K562 (cell line): ENCODE measurements around the gene TMEM86B. TPM values are rescaled to one million over a fixed set of nuclear protein-coding genes. Genes with fewer than 3 reads are reported as not detected.
A peak's percentile ranks its signal among the peaks of the same experiment; 100 is the strongest.

Experiments
- E2F5 ChIP-seq: sonication (generic); formaldehyde crosslinking; IDR thresholded peaks from 2 replicates; pipeline ENCODE4 v1.8.0; 2022; ENCODE audit warnings: mild to moderate bottlenecking, missing genetic modification reagents
- EGR1 ChIP-seq: fragments of 450-650 bp; conservative IDR thresholded peaks from 2 replicates; pipeline ENCODE4 v1.6.1; 2017; ENCODE audit warnings: mild to moderate bottlenecking
- HCFC1 ChIP-seq: IDR thresholded peaks from 2 replicates; pipeline ENCODE4 v1.6.1; 2012; ENCODE audit warnings: low read depth, low read length, improper control_type of control experiment
- TCF3 ChIP-seq: sonication (generic); formaldehyde crosslinking; IDR thresholded peaks from 2 replicates; pipeline ENCODE4 v1.4.0; 2020; ENCODE audit warnings: mild to moderate bottlenecking, missing genetic modification reagents
- ZNF668 ChIP-seq: fragments of 250-450 bp; sonication (Bioruptor Pico); IDR thresholded peaks from 2 replicates; pipeline ENCODE4 v1.8.0; 2022; ENCODE audit warnings: mild to moderate bottlenecking, inconsistent platforms
- microRNA-seq: library from miRNA; unstranded; fragments of <30 nt; microRNA quantifications from one replicate; pipeline ENCODE4, GENCODE V29; 2018; ENCODE audit warnings: borderline microRNAs expressed
- polyA plus RNA-seq, 8 experiments: library from polyadenylated mRNA; depleted of rRNA in 4 of 8; stranded (reverse) in 5 of 8; unstranded in 3 of 8; fragments of >200 nt; fragmentation: Nextera tagmentation in 2 of 8; fragmentation: Illumina TruSeq in 1 of 8; extraction: Ambion mirVana in 2 of 8; extraction: Trizol in 1 of 8; gene quantifications; 2 replicates each; pipeline versions ENCODE4 v1.2.1 to v1.2.3, GENCODE V29; 2011 to 2014; ENCODE audit warnings: inconsistent platforms in 1 of 8, missing spikeins in 1 of 8
- small RNA-seq: library from RNA; depleted of rRNA; stranded (forward); fragments of <200 nt; gene quantifications from one replicate; pipeline ENCODE3, GENCODE V24; 2014
- total RNA-seq, 7 experiments: library from RNA; depleted of rRNA in 6 of 7; stranded (reverse); fragments of >200 nt in 6 of 7; fragmentation: Illumina TruSeq in 2 of 7; extraction: Trizol in 2 of 7; gene quantifications; 2 replicates each; pipeline versions ENCODE4 v1.2.1 to v1.2.3, GENCODE V29; 2011 to 2021; ENCODE audit warnings: low replicate concordance in 1 of 7

TMEM86B gene
- total and polyA plus RNA-seq, 9 of the 15 experiments (the other 6 are each of a cell fraction or from before 2014, with no cell fraction given), result 0.28 to 7.9 (median 2.1) TPM

GRCh38 chr19:55178781-55179599 lies 49.6 kb downstream of the TMEM86B start (continued):
- TF ChIP-seq TCF3 (CRISPR knock-in tag) (no peak), EGR1 (peak; percentile 62), HCFC1 (peak; percentile 97), E2F5 (CRISPR knock-in tag) (no peak), ZNF668 (CRISPR knock-in tag) (0 out of 2 replicates have a peak, but pooled peaks have one; percentile 29)

Small RNA genes lying within 50 kb of the gene (microRNA-seq; reads per million reads assigned to microRNA genes)
- gene MIR6802 (0.46 reads per million), gene MIR6803 (0.64 reads per million), gene MIR6804 (0.27 reads per million)

Small RNA genes lying within 50 kb of the gene (small RNA-seq; reads per million reads assigned to genes)
- gene MIR6802, result not detected
- gene MIR6803, result not detected
- not detected for gene MIR6804

Other genes with a start within 250 kb of the TMEM86B start
Only the 7 nearest of the 25 such genes appear.
- 107 and 125 TPM in 2 replicates for gene TNNI3, start 71.0 kb downstream of the TMEM86B start, total RNA-seq (2014; rRNA removed)
- 22.0 and 26.5 TPM in 2 replicates for gene TNNI3, start 71.0 kb downstream of the TMEM86B start, total RNA-seq (2014; rRNA removed; fragmentation: Illumina TruSeq; extraction: Trizol)
- gene TNNI3, start 71.0 kb downstream of the TMEM86B start, total RNA-seq (2015; rRNA removed; fragmentation: Illumina TruSeq; extraction: Trizol), result 74.2 and 76.5 TPM in 2 replicates
- gene TNNI3, start 71.0 kb downstream of the TMEM86B start, total RNA-seq (2021), result 53.7 and 63.3 TPM in 2 replicates
- 28.1 and 33.8 TPM in 2 replicates for gene TNNI3, start 71.0 kb downstream of the TMEM86B start, polyA plus RNA-seq (2011; rRNA removed)
- gene TNNI3, start 71.0 kb downstream of the TMEM86B start, polyA plus RNA-seq (2014; fragmentation: Illumina TruSeq; extraction: Trizol), result 42.0 and 55.7 TPM in 2 replicates
- 10 to 100 TPM in 1 of 2 experiments, 1 to 10 TPM in 1; 4.7 to 17.2 TPM for gene TNNI3, start 71.0 kb downstream of the TMEM86B start, polyA plus RNA-seq (2014; fragmentation: Nextera tagmentation; extraction: Ambion mirVana)
- gene TNNI3, start 71.0 kb downstream of the TMEM86B start, polyA plus RNA-seq (2014; rRNA removed), result 143 and 158 TPM in 2 replicates
- 49.8 and 66.8 TPM in 2 replicates for gene DNAAF3, start 62.1 kb downstream of the TMEM86B start, total RNA-seq (2014; rRNA removed)
- gene DNAAF3, start 62.1 kb downstream of the TMEM86B start, total RNA-seq (2014; rRNA removed; fragmentation: Illumina TruSeq; extraction: Trizol), result 19.7 and 21.6 TPM in 2 replicates
- 27.6 and 28.5 TPM in 2 replicates for gene DNAAF3, start 62.1 kb downstream of the TMEM86B start, total RNA-seq (2015; rRNA removed; fragmentation: Illumina TruSeq; extraction: Trizol)
- 43.0 and 44.3 TPM in 2 replicates for gene DNAAF3, start 62.1 kb downstream of the TMEM86B start, total RNA-seq (2021)
- 29.3 and 46.8 TPM in 2 replicates for gene DNAAF3, start 62.1 kb downstream of the TMEM86B start, polyA plus RNA-seq (2011; rRNA removed)
- gene DNAAF3, start 62.1 kb downstream of the TMEM86B start, polyA plus RNA-seq (2014; fragmentation: Illumina TruSeq; extraction: Trizol), result 61.5 and 67.6 TPM in 2 replicates
- 10 to 100 TPM; 29.7 to 54.4 TPM for gene DNAAF3, start 62.1 kb downstream of the TMEM86B start, polyA plus RNA-seq (2014; fragmentation: Nextera tagmentation; extraction: Ambion mirVana)
- gene DNAAF3, start 62.1 kb downstream of the TMEM86B start, polyA plus RNA-seq (2014; rRNA removed), result 50.2 and 65.0 TPM in 2 replicates
- gene SYT5, start 48.5 kb downstream of the TMEM86B start, total RNA-seq (2014; rRNA removed), result 9.9 and 15.7 TPM in 2 replicates
- 8.8 and 9.8 TPM in 2 replicates for gene SYT5, start 48.5 kb downstream of the TMEM86B start, total RNA-seq (2014; rRNA removed; fragmentation: Illumina TruSeq; extraction: Trizol)
- gene SYT5, start 48.5 kb downstream of the TMEM86B start, total RNA-seq (2015; rRNA removed; fragmentation: Illumina TruSeq; extraction: Trizol), result 6.6 and 7.2 TPM in 2 replicates
- gene SYT5, start 48.5 kb downstream of the TMEM86B start, total RNA-seq (2021), result 19.9 and 20.9 TPM in 2 replicates
- gene SYT5, start 48.5 kb downstream of the TMEM86B start, polyA plus RNA-seq (2011; rRNA removed), result 3.9 and 5.0 TPM in 2 replicates
- gene SYT5, start 48.5 kb downstream of the TMEM86B start, polyA plus RNA-seq (2014; fragmentation: Illumina TruSeq; extraction: Trizol), result 18.0 and 19.4 TPM in 2 replicates
- 1 to 10 TPM; 1.3 to 2.1 TPM for gene SYT5, start 48.5 kb downstream of the TMEM86B start, polyA plus RNA-seq (2014; fragmentation: Nextera tagmentation; extraction: Ambion mirVana)
- 14.2 and 15.2 TPM in 2 replicates for gene SYT5, start 48.5 kb downstream of the TMEM86B start, polyA plus RNA-seq (2014; rRNA removed)
- gene PTPRH, start 19.3 kb downstream of the TMEM86B start, total RNA-seq (2014; rRNA removed), result 24.0 and 36.5 TPM in 2 replicates
- gene PTPRH, start 19.3 kb downstream of the TMEM86B start, total RNA-seq (2014; rRNA removed; fragmentation: Illumina TruSeq; extraction: Trizol), result 14.7 and 17.6 TPM in 2 replicates
- 18.6 and 19.0 TPM in 2 replicates for gene PTPRH, start 19.3 kb downstream of the TMEM86B start, total RNA-seq (2015; rRNA removed; fragmentation: Illumina TruSeq; extraction: Trizol)
- gene PTPRH, start 19.3 kb downstream of the TMEM86B start, total RNA-seq (2021), result 25.5 and 26.4 TPM in 2 replicates
- gene PTPRH, start 19.3 kb downstream of the TMEM86B start, polyA plus RNA-seq (2011; rRNA removed), result 33.6 and 34.3 TPM in 2 replicates
- 31.2 and 33.2 TPM in 2 replicates for gene PTPRH, start 19.3 kb downstream of the TMEM86B start, polyA plus RNA-seq (2014; fragmentation: Illumina TruSeq; extraction: Trizol)
- 1 to 10 TPM in 1 of 2 experiments, under 1 TPM in 1; 0.87 to 2.9 TPM for gene PTPRH, start 19.3 kb downstream of the TMEM86B start, polyA plus RNA-seq (2014; fragmentation: Nextera tagmentation; extraction: Ambion mirVana)
- 22.7 and 22.8 TPM in 2 replicates for gene PTPRH, start 19.3 kb downstream of the TMEM86B start, polyA plus RNA-seq (2014; rRNA removed)
- gene PPP6R1, start 30.3 kb upstream of the TMEM86B start, total RNA-seq (2014; rRNA removed), result 58.3 and 78.9 TPM in 2 replicates
- 25.5 and 28.1 TPM in 2 replicates for gene PPP6R1, start 30.3 kb upstream of the TMEM86B start, total RNA-seq (2014; rRNA removed; fragmentation: Illumina TruSeq; extraction: Trizol)
- 37.2 and 39.6 TPM in 2 replicates for gene PPP6R1, start 30.3 kb upstream of the TMEM86B start, total RNA-seq (2015; rRNA removed; fragmentation: Illumina TruSeq; extraction: Trizol)
- gene PPP6R1, start 30.3 kb upstream of the TMEM86B start, total RNA-seq (2021), result 115 and 135 TPM in 2 replicates
- 37.0 and 59.5 TPM in 2 replicates for gene PPP6R1, start 30.3 kb upstream of the TMEM86B start, polyA plus RNA-seq (2011; rRNA removed)
- gene PPP6R1, start 30.3 kb upstream of the TMEM86B start, polyA plus RNA-seq (2014; fragmentation: Illumina TruSeq; extraction: Trizol), result 42.6 and 75.6 TPM in 2 replicates
- gene PPP6R1, start 30.3 kb upstream of the TMEM86B start, polyA plus RNA-seq (2014; fragmentation: Nextera tagmentation; extraction: Ambion mirVana), result under 1 TPM; 0.48 to 0.89 TPM
- gene PPP6R1, start 30.3 kb upstream of the TMEM86B start, polyA plus RNA-seq (2014; rRNA removed), result 72.9 and 82.6 TPM in 2 replicates
- gene HSPBP1, start 51.3 kb upstream of the TMEM86B start, total RNA-seq (2014; rRNA removed), result 54.6 and 63.3 TPM in 2 replicates
- gene HSPBP1, start 51.3 kb upstream of the TMEM86B start, total RNA-seq (2014; rRNA removed; fragmentation: Illumina TruSeq; extraction: Trizol), result 12.3 and 13.9 TPM in 2 replicates
- gene HSPBP1, start 51.3 kb upstream of the TMEM86B start, total RNA-seq (2015; rRNA removed; fragmentation: Illumina TruSeq; extraction: Trizol), result 38.7 and 41.3 TPM in 2 replicates
- 81.3 and 85.8 TPM in 2 replicates for gene HSPBP1, start 51.3 kb upstream of the TMEM86B start, total RNA-seq (2021)
- 20.6 and 30.4 TPM in 2 replicates for gene HSPBP1, start 51.3 kb upstream of the TMEM86B start, polyA plus RNA-seq (2011; rRNA removed)
- 21.8 and 37.7 TPM in 2 replicates for gene HSPBP1, start 51.3 kb upstream of the TMEM86B start, polyA plus RNA-seq (2014; fragmentation: Illumina TruSeq; extraction: Trizol)
- 1 to 10 TPM in 1 of 2 experiments, under 1 TPM in 1; 0.83 to 1.5 TPM for gene HSPBP1, start 51.3 kb upstream of the TMEM86B start, polyA plus RNA-seq (2014; fragmentation: Nextera tagmentation; extraction: Ambion mirVana)
- 59.0 and 62.3 TPM in 2 replicates for gene HSPBP1, start 51.3 kb upstream of the TMEM86B start, polyA plus RNA-seq (2014; rRNA removed)
- 3.8 and 5.0 TPM in 2 replicates for gene BRSK1, start 55.2 kb upstream of the TMEM86B start, total RNA-seq (2014; rRNA removed)
- gene BRSK1, start 55.2 kb upstream of the TMEM86B start, total RNA-seq (2014; rRNA removed; fragmentation: Illumina TruSeq; extraction: Trizol), result 1.6 and 1.7 TPM in 2 replicates
- 1.3 and 1.7 TPM in 2 replicates for gene BRSK1, start 55.2 kb upstream of the TMEM86B start, total RNA-seq (2015; rRNA removed; fragmentation: Illumina TruSeq; extraction: Trizol)
- 5.6 and 8.1 TPM in 2 replicates for gene BRSK1, start 55.2 kb upstream of the TMEM86B start, total RNA-seq (2021)
- 3.5 and 3.6 TPM in 2 replicates for gene BRSK1, start 55.2 kb upstream of the TMEM86B start, polyA plus RNA-seq (2011; rRNA removed)
- 4.3 and 4.5 TPM in 2 replicates for gene BRSK1, start 55.2 kb upstream of the TMEM86B start, polyA plus RNA-seq (2014; fragmentation: Illumina TruSeq; extraction: Trizol)
- gene BRSK1, start 55.2 kb upstream of the TMEM86B start, polyA plus RNA-seq (2014; fragmentation: Nextera tagmentation; extraction: Ambion mirVana), result not detected
- gene BRSK1, start 55.2 kb upstream of the TMEM86B start, polyA plus RNA-seq (2014; rRNA removed), result 9.3 and 9.8 TPM in 2 replicates